LHCN-M2 (cell line): Measurements from ENCODE around the gene ALDH3B2. TPM values are rescaled to one million over a fixed set of nuclear protein-coding genes. Genes with fewer than 3 reads are reported as not detected.

Experiments
- DNase-seq: peaks from one replicate; pipeline ENCODE4 v3.0.0-alpha.2; 2012; ENCODE audit warnings: low read depth
- total RNA-seq: library from RNA; depleted of rRNA; stranded (reverse); fragments of >200 nt; gene quantifications from 2 replicates; pipeline ENCODE4 v1.2.3, GENCODE V29; 2014; rRNA removed

ALDH3B2 gene
- total RNA-seq, 1 experiment from 2014 or later = not detected

DNA sequence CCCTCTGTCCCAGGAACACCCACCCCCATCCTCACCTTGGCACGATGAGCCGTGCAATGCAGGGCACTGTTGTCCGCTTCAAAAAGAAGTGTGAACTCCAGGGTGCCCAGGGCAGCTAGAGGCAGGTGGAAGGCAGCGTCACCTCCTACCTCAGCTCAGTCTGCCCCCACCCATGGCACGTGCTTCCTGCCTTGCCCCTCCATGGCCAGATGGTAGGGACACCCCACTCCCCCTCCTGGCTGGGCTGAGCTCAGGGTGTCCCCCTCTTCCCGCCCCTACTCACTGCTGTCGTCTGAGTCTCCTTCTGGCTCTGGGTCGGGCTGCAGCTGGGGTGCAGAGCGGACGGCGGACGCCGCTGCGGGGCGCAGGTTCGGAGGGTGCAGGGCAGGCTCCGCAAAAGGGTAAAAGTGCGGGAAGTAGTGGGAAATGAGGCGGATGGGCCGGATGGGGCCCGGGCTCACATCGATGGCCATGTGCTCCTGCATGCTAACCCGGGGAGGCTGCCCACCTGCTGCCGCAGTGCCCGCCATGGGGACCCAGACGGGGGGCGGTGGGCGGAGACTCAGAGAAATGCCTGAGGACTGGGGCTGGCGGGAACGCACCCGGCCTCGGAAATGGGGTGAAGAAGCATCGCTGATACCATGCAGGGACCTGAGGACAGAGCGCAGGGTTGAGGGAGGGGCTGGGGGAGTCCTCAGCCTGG is 58.5 kb downstream of the ALDH3B2 start:
- DNase-seq = no peak

DNA sequence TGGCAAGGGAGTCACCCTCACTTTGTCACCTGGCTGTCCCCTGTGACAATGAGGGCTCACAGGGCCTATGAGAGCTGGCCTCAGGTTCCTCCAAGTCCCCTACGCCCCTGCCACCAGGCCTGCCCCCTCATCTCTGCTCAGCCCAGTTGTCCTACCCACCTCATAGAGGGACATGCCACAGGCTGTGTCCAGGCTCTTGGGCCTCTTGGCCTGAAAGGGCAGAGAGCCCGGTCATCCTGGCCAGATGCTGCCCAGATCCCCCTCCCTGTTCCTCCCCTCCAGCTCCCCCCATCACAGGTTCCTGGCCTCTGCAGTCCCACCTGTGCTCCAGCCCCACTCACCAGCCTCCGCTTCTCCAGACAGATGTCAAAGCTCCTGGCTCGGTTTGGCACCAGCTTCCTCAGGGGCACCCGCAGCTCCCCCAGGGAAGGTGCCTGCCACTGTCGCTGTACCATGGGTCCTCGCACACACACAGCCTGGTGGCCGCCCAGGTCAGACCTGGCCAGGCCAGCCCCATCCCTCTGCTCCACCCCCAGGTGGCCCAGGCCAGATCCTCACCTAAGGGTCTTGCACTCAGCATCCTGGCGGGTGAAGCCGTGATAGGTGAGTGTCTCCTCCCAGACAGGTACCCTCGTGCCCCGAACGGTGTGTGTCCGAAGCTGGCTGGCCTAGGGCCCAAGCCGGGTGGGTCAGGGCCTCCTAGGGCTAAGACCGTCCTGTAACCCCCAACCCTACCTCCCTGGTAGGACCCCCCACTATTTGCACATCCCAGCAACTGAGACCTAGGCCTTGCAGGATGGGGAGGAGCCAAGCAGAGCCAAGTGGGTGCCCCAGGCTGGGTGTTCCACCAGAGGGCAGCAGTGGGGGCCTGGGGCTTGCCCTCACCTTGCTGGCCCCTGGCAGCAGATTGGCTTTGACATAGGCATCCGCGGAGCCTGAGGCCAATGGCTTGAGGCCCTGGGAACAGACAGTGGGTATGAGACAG is 59.4 kb downstream of the ALDH3B2 start:
- peak; percentile 11 for DNase-seq

DNA sequence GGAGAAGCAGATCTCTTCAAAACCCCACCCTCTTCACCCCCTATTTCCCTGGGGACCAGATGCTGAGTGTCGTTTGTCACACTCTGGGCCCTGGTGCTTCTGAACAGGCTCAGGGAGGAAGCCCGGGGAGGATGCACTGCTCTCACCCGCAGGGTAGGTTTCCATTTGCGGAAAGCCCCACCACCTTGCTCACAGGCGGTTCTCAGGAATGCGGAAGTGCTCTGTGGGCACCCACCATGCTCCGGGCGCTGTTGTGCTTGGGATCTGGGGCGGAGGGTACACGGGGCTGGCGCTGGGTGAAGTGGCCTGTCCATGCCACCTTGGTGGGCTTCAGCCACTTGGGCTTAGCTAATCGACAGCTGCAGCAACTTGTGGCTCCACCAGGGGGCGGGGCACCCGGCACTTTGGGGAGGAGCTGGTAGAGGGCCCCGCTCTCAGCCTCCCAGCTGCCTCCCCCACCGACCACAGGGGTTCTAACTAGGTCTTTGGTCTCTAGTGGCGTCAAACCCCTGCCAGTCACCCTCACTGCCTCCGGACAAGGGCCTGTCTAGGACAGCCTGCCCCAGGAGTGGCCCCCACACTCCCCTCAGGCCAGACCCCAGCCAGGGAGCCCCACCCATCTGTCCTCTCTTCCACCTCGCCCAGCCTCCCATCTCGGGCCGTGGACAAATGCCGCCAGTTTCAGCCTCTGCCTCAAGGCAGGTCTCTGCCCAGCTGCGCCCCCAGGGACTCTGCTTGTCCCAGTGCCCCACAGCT is 60.3 kb downstream of the ALDH3B2 start:
- DNase-seq = peak; percentile 29

DNA sequence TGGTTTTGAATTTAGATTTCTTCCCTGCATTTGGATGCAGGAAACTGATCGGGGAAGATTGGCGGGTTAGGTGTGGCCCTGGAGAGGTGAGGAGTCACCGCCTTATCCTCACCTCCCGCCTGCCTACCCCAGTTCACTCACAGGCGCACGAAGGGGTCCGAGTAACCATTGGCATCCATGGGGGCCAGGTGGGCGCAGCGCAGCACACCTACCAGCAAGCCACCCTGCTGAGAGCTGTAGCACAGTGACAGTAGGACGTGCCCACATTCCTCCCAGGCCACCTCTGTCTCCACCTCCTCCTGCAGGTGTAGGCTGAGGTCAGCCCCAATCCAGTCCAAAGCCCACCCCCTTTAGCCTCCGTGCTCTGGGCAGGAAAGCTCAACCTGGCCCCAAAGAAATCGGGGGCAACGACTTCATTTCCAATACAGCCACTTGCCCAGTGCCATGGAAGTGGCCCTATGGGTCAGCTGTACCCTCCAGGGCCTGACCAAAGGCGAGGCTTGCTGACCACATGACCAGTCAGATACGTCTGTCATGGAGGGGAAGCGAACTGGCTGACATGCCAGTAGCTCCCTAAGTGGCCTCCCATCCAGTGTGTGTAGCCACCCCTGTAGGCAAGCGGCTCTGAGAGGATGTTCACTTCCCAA is 61.0 kb downstream of the ALDH3B2 start:
- no peak for DNase-seq

DNA sequence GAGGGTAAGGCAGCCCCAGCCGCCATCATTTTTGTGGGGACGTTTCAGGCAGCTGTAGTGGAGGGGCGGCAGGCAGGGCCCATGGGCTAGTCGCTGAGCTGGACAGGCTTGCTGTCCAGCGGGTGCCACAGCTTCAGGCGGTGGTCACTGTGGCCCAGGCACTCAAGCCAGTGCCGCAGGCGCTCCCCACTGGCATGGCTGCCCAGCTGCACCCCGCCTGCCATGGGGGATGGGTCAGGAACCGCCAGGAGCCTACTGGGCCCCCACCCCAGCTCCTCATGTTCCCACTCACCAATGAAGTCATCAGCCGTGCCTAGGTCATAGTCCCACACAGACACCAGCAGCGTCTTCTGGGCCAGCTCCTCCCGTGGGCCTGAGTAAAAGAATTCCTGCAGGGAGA is 61.7 kb downstream of the ALDH3B2 start:
- no peak for DNase-seq

Other genes starting within 250 kb of the ALDH3B2 start
- gene RPS6KB2, start 246.1 kb downstream of the ALDH3B2 start, total RNA-seq = 56.1 and 83.8 TPM in 2 replicates
- 0.38 and 0.75 TPM in 2 replicates for gene PTPRCAP, start 236.9 kb downstream of the ALDH3B2 start, total RNA-seq
- gene CORO1B, start 231.1 kb downstream of the ALDH3B2 start, total RNA-seq = 85.9 and 105 TPM in 2 replicates
- not detected in 2 replicates for gene GPR152, start 221.9 kb downstream of the ALDH3B2 start, total RNA-seq
- 1.2 and 3.1 TPM in 2 replicates for gene CABP4, start 219.3 kb downstream of the ALDH3B2 start, total RNA-seq
- gene TMEM134, start 205.4 kb downstream of the ALDH3B2 start, total RNA-seq = 45.6 and 47.5 TPM in 2 replicates
- gene AIP, start 191.6 kb downstream of the ALDH3B2 start, total RNA-seq = 73.5 and 78.2 TPM in 2 replicates
- 34.5 and 41.2 TPM in 2 replicates for gene PITPNM1, start 169.3 kb downstream of the ALDH3B2 start, total RNA-seq
- 31.9 and 34.0 TPM in 2 replicates for gene CDK2AP2, start 166.5 kb downstream of the ALDH3B2 start, total RNA-seq
- gene CABP2, start 151.2 kb downstream of the ALDH3B2 start, total RNA-seq = not detected in 2 replicates
- 446 and 608 TPM in 2 replicates for gene GSTP1, start 90.8 kb downstream of the ALDH3B2 start, total RNA-seq
- 192 and 232 TPM in 2 replicates for gene NDUFV1, start 67.7 kb downstream of the ALDH3B2 start, total RNA-seq
- gene NUDT8, start 44.7 kb downstream of the ALDH3B2 start, total RNA-seq = 7.5 and 19.8 TPM in 2 replicates
- gene TBX10, start 34.9 kb downstream of the ALDH3B2 start, total RNA-seq = not detected in 2 replicates
- 0.23 TPM in 1 of 2 replicates, not detected in the other for gene ACY3, start 23.9 kb downstream of the ALDH3B2 start, total RNA-seq